ENCODE data around the gene NISCH.
"Not testable (repeated sequence)": the region's sequence is repeated elsewhere in the genome, so short reads cannot be mapped to it uniquely, and the experiment has no call there.

NISCH gene

DNA sequence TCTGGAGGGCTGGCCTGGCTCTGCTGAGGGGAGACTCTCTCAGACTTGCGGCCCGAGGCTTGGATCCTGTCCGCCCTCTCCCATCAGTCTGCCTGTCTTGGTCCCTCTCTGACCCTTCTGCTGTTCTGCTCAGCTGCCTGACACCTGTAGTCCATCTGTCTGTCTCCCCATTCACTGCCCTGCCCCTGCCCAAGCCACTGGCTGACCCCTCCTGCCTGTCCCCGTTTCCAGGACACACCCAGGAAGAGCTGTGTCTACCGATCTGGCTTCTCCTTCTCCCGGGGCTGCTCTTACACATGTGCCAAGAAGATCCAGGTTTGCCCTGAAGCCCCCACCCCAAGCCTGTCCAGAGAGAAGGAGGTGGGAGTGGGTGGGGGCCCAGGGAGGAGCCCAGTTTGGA, 59.8 kb downstream of the NISCH start:
- DNase-seq = no peak

DNA sequence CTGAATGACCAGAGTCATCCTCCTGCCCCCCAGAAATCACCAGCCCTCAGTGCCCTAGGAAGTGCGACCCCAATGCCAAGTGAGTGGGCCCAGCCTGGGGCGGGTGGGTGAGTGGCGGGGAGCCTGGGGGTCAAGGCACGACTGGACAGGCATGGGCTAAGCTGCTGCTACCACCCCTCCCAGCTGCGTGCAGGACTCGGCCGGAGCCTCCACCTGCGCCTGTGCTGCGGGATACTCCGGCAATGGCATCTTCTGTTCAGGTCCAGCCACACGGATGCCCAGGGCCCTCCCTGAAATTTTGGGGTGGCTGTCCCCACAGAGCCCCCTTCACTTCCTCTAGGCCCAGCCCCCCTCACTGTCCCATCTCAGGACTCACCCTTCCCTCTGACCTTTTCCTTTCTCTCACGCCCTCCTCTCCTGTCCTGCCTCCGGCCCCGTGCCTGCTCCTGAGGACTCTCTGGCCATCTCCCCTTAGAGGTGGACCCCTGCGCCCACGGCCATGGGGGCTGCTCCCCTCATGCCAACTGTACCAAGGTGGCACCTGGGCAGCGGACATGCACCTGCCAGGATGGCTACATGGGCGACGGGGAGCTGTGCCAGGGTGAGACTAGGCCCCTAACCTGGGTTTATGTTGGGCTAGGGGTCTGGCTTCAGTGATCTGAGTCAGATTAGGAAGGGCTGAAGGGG, 61.2 kb downstream of the NISCH start:
- no peak for DNase-seq

GRCh38 chr3:52517796-52518722, 62.7 kb downstream of the NISCH start:
- DNase-seq = no peak

- DNase-seq = no peak
Observed at GRCh38 chr3:52518723-52519444, 63.5 kb downstream of the NISCH start.

- no peak for DNase-seq
Observed at GRCh38 chr3:52519445-52520140, 64.2 kb downstream of the NISCH start.

DNA sequence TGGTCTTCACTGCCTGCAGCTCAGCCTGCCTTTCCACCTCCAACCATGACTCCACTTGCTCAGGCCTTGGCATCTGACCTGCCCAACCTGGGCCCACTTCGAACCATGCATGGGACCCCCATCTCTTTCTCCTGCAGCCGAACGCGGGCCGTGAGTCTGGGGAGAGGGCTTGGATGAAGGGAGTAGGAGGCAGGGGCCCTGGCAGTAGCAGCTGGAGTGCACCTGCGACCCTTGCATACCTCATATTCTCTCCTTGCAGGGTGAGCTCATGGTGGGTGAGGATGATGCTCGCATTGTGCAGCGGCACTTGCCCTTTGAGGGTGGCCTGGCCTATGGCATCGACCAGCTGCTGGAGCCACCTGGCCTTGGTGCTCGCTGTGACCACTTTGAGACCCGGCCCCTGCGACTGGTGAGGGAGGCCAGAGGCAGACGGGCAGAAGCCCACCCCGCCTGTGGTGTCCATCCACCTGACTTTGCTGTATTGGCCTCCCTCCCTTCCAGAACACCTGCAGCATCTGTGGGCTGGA, 64.8 kb downstream of the NISCH start:
- no peak for DNase-seq

DNA sequence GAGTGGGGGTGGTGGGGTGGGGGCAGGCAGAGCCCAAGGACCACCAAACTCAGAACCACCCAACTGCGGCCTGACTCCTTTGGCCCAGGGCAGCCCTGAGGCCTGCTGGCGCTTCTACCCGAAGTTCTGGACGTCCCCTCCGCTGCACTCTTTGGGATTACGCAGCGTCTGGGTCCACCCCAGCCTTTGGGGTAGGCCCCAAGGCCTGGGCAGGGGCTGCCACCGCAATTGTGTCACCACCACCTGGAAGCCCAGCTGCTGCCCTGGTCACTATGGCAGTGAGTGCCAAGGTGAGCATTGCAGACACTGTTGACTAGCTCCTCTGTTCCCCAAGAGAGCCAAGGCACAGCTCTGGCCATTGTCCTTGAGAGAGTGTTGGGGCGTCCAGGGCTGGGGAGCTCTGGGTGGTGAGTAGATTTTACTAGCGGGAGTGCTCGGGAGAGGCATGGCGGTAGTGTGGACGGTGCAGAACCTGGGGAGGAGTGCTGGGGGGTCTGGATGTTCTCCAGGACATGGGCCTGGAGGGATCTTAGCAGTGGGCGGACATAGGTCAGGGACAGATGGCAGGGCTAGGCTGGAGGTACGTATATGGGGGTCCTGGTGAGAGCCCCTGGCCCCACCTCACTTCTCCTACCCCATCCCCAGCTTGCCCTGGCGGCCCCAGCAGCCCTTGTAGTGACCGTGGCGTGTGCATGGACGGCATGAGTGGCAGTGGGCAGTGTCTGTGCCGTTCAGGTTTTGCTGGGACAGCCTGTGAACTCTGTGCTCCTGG, 65.5 kb downstream of the NISCH start:
- DNase-seq = no peak

- DNase-seq = no peak
Observed at GRCh38 chr3:52521488-52521824, 66.1 kb downstream of the NISCH start.

DNA sequence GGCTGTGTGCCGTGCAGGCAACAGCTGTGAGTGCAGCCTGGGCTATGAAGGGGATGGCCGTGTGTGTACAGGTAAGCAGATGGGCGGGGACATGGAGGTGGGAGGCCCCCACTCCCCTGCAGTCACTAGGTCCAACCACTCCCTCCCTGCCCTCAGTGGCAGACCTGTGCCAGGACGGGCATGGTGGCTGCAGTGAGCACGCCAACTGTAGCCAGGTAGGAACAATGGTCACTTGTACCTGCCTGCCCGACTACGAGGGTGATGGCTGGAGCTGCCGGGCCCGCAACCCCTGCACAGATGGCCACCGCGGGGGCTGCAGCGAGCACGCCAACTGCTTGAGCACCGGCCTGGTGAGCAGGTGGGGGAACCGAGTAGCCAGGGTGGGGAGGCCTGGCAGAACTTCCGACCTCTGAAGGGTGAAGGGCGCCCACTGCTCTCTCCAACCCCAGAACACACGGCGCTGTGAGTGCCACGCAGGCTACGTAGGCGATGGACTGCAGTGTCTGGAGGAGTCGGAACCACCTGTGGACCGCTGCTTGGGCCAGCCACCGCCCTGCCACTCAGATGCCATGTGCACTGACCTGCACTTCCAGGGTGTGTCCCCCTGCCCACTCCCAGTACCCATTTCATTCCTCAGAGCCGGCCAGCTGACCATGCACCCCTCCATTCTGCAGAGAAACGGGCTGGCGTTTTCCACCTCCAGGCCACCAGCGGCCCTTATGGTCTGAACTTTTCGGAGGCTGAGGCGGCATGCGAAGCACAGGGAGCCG, 66.7 kb downstream of the NISCH start:
- DNase-seq = no peak

- no peak for DNase-seq
Observed at GRCh38 chr3:52522651-52523251, 67.3 kb downstream of the NISCH start.

DNA sequence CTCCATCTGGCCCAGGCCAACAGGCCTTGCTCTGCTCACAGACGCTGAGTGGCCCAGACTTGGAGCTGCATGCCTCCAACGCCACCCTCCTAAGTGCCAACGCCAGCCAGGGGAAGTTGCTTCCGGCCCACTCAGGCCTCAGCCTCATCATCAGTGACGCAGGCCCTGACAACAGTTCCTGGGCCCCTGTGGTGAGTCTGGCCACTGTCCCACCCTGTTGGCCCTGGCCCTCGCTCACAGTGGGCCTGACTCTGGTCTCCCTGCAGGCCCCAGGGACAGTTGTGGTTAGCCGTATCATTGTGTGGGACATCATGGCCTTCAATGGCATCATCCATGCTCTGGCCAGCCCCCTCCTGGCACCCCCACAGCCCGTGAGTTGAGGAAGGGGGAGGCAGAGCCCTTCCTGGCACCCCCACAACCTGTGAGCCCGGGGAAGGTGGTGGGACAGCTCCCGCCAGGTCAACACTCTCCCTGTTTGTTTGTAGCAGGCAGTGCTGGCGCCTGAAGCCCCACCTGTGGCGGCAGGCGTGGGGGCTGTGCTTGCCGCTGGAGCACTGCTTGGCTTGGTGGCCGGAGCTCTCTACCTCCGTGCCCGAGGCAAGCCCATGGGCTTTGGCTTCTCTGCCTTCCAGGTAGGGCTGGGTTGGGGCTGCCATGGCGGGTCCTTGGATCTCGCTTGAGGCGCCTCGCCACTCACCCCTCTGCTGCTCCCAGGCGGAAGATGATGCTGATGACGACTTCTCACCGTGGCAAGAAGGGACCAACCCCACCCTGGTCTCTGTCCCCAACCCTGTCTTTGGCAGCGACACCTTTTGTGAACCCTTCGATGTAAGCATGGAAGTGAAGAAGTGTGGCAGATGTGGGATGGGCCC, 68.2 kb downstream of the NISCH start:
- no peak for DNase-seq

DNA sequence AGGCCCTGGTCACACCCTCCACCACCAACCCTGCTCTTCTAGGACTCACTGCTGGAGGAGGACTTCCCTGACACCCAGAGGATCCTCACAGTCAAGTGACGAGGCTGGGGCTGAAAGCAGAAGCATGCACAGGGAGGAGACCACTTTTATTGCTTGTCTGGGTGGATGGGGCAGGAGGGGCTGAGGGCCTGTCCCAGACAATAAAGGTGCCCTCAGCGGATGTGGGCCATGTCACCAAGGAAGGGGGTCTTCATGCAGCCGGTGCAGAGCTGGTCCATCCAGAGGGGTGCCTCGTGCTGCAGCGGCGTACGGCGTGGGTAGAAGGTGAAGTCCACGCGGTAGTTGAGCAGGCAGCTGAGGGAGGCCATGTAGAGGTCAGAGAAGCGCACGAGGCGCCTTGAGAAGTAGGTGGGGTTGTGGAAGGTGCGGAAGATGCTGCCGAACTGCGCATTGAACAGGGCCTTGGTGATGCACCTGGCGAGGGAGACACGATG, 68.9 kb downstream of the NISCH start:
- DNase-seq = no peak

DNA sequence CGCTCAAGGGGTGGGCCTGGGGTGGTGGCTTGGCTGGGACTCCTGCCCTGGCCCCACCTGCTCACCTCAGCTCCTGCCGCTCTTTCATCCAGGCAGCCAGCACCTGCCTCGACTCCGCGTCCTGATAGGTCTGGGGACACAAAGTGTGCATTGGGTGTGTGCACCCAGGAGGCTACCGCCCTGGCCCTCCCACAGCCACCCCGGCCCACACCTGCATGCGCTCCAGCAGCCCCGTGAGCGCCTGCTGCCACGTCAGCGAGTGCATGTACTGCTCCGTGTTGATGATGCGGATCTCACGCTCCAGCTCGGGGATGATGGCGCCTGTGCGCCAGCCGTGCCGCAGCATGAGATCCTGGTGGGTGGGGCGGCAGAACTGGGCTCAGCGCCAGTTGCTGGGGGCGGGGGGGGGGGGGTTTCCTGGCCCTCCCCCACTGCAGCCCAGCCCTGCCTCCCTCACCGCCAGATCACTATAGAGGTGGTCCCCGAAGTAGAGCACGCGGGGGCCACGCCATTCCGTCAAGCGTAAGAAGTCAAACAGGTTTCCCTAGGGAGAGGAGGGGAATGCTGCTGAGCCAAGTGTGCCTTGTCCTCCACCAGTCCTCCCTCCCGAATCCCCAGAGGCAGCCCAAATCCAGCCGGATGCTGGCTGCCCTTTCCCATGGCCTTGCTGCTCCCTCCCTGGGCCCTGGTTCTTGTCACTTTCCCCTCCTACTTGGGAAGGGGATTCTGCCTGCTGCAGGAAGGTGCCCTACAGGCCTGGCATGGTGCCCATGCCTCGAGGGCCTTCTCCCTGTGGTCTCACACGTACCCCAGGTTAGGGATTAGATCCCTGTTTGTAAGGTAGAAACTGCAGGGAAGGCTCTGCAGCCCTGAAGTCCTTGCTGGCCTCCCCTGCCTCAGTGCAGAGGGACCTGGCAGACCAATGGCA, 69.6 kb downstream of the NISCH start:
- no peak for DNase-seq

DNA sequence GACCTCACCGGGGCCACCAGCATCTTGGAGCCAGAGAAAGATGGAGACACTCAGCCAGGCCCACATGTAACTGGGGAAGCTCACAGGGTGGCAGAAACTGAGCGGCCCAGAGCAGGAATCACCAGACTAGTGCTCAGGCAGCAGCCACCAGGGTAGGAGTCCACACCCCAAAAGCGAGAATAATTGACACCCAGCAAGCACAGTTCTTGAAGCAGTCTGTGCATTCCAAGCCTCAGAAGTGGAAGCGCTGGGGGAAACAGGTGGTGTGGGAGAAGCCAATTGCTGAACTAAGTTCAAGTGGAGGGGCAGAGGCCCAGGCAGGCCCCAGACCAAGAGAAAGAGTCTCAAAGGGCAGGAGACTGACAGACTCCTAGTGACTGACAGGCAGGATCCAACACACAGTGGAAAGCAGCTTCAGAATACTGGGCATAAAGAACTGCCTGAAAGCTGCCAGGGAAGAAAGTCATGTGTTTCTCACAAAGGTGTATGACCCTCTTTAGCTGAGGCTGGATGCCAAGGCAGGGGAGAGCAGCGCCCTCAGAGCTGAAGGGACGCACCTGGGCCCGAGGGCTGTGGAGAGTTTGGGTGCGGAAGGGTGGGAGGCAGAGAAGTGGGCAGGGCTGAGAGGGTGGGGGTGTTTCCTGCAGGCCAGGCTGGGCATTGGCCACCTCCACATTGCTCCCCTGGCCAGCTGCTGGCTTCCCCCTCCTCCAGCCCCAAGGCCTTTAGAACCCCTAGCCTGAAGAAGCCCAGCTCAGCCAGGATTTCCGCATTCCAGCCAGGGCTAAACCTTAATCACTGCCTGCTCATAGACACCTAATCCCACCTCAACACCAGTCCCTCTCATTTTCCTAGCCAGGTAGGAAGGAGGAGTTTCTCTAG, 70.5 kb downstream of the NISCH start:
- DNase-seq = no peak

GRCh38 chr3:52526671-52527038, 71.3 kb downstream of the NISCH start:
- not testable (repeated sequence) for DNase-seq

DNA sequence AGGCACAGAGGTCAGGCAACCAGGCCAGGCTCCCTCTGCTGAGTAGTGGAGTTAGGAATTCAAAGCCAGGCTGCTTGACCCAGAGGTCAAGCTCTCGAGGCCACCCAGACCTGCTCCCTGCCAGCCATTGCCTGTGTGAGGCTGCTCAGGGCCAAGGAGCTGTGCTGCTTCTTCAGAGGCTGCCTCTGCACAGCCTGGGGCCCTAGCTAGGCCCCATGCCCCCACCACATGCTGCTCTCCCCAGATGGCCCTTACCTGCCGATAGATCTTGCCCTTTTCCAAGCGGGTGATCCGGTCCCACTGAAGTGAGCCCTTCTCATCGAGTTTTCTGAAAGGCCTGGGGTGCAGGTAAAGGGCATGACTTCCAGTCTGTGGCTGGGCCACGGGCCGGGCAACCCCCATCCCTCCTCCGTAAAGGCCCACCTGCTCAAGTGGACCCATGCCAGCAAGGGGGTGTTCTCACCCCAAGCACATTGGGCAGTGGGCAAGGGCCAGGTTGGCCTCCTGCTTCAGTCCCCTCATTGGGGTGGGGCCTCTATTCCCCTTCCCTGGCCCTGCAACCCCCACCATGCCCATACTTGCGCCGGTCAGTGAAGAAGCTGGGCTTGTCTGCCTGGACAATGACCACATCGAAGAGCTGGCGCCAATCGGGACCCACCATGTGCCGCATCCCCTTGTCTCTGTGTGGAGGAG, 71.8 kb downstream of the NISCH start:
- DNase-seq = no peak

Data from CD4-positive, alpha-beta T cell treated with Interleukin-21 for 1 hour (primary cell).